Panc1 (cell line): ENCODE data around the gene PAPSS1. TPM values are rescaled to one million over a fixed set of nuclear protein-coding genes. Genes with fewer than 3 reads are reported as not detected.

Source experiments
- ATAC-seq: fragments of 200-7000 bp; cut with Tn5 transposase; 2 replicates; pipeline ENCODE4 v1.9.1; 2020; ENCODE audit warnings: mild to moderate bottlenecking, moderate library complexity
- BruUV-seq: library from RNA; stranded (reverse); fragments of 400-500 nt; replicated peaks from 2 replicates; lab custom pipeline; 2021; lab: Mats Ljungman, UMichigan
- CTCF ChIA-PET: fragments of 300-600 bp; sonication (Branson Sonifier 250); formaldehyde crosslinking; loops from one replicate; lab custom pipeline; 2022; ENCODE audit warnings: antibody characterized with exemption; lab: Charles Lee
- POLR2A ChIA-PET: fragments of 300-600 bp; sonication (Branson Sonifier 250); formaldehyde crosslinking; loops from one replicate; lab custom pipeline; 2022; ENCODE audit warnings: antibody characterized with exemption; lab: Charles Lee
- DNase-seq: peaks from one replicate; pipeline ENCODE4 v3.0.0-alpha.2; 2010; ENCODE audit warnings: low read depth, low spot score
- H3K27ac ChIP-seq: 2 replicates; pipeline ENCODE4 v1.5.1; 2011; ENCODE audit warnings: mild to moderate bottlenecking, low read length, inconsistent platforms
- H3K27me3 ChIP-seq: fragments of 200-500 bp; sonication (Bioruptor generic); 2 replicates; pipeline ENCODE4 v1.6.0; 2014; ENCODE audit warnings: low read length, inconsistent platforms; ENCODE audit not compliant: control insufficient read depth, insufficient read depth
- H3K36me3 ChIP-seq: fragments of 200-500 bp; sonication (Bioruptor generic); 2 replicates; pipeline ENCODE4 v1.5.1; 2014; ENCODE audit warnings: inconsistent platforms, mild to moderate bottlenecking, low read length, moderate library complexity; ENCODE audit not compliant: control insufficient read depth, insufficient read depth
- H3K4me1 ChIP-seq: 2 replicates; pipeline ENCODE4 v1.5.1; 2011; ENCODE audit warnings: inconsistent platforms, mild to moderate bottlenecking, low read length, moderate library complexity; ENCODE audit not compliant: control insufficient read depth, insufficient read depth
- H3K4me3 ChIP-seq, 2 experiments: 2 replicates each; pipeline ENCODE4 v1.5.1; 2011 to 2012; ENCODE audit warnings: low read depth in 2 of 2, low read length in 2 of 2, mild to moderate bottlenecking in 2 of 2, inconsistent platforms in 1 of 2, moderate library complexity in 1 of 2
- H3K9me3 ChIP-seq: fragments of 200-500 bp; sonication (Bioruptor generic); 2 replicates; pipeline ENCODE4 v1.5.1; 2014; ENCODE audit warnings: low read depth, mild to moderate bottlenecking, inconsistent platforms, low read length, moderate library complexity; ENCODE audit not compliant: control insufficient read depth, insufficient read depth
- CTCF ChIP-seq: fragments of 450-650 bp; IDR thresholded peaks from 2 replicates; pipeline ENCODE4 v1.5.1; 2017; ENCODE audit warnings: mild to moderate bottlenecking
- POLR2AphosphoS5 ChIP-seq: IDR thresholded peaks from 2 replicates; pipeline ENCODE4 v1.6.1; 2012; ENCODE audit warnings: mild to moderate bottlenecking, low read depth, low read length, moderate library complexity
- REST ChIP-seq, 2 experiments: IDR thresholded peaks; 2 replicates each; pipeline ENCODE4 v1.6.1; 2011 to 2012; ENCODE audit warnings: low read depth in 2 of 2, control low read depth in 1 of 2, low read length in 1 of 2, mild to moderate bottlenecking in 1 of 2, moderate library complexity in 1 of 2; ENCODE audit not compliant: insufficient read depth in 1 of 2
- SIN3A ChIP-seq: IDR thresholded peaks from 2 replicates; pipeline ENCODE4 v1.6.1; 2012; ENCODE audit warnings: low read depth, mild to moderate bottlenecking, low read length, moderate library complexity, borderline replicate concordance; ENCODE audit not compliant: insufficient read depth
- TCF7L2 ChIP-seq: IDR thresholded peaks from 2 replicates; pipeline ENCODE4 v1.6.1; 2011; ENCODE audit warnings: mild to moderate bottlenecking, low read depth, low read length, inconsistent platforms
- in situ Hi-C: cut with HindIII; loops from 2 replicates; pipeline ENCODE4 v1.10.0; 2016; ENCODE audit warnings: low sequenced_read_pairs, low pct_unique_long_range_greater_than_20kb
- intact Hi-C: fragments of 100-400 bp; cut with micrococcal nuclease; formaldehyde crosslinking; loops from one replicate; pipeline ENCODE4 v1.10.0; 2022; ENCODE audit not compliant: unreplicated experiment
- total RNA-seq: library from RNA; stranded (reverse); gene quantifications from one replicate; pipeline ENCODE4 v1.2.1, GENCODE V29; 2021; ENCODE audit not compliant: unreplicated experiment

Gene PAPSS1
- total RNA-seq, 1 experiment from 2014 or later = 28.1 TPM

GRCh38 chr4:107575243-107575642 is 144.8 kb downstream of the PAPSS1 start:
- TF ChIP-seq CTCF (no peak), SIN3A (no peak), TCF7L2 (no peak), REST (IDR thresholded peaks at IDR 0.05; ENCODE audit: insufficient read depth in 1 of 2, low read depth in 2 of 2, low read length in 1 of 2) (no peak), POLR2AphosphoS5 (no peak)
- intact Hi-C loops (no loop called here), in situ Hi-C loops (no loop called here)
- ChIA-PET POLR2A (no interaction called here), CTCF (no interaction called here)
- DNase-seq (no peak), ATAC-seq (no peak)
- H3K4me3 ChIP-seq = no peak overlapping the region
- no peaks in the 10 kb centered on the region for H3K9me3 ChIP-seq
- no peaks in the 10 kb centered on the region for H3K27me3 ChIP-seq
- H3K36me3 ChIP-seq = no peaks in the 10 kb centered on the region
- BruUV-seq = no TSS peak
- H3K4me1 ChIP-seq = no peaks in the 10 kb centered on the region
- no peak overlapping the region for H3K27ac ChIP-seq

GRCh38 chr4:107572281-107572680 is 147.8 kb downstream of the PAPSS1 start:
- no TSS peak for BruUV-seq

More at GRCh38 chr4:107572281-107572680, 147.8 kb downstream of the PAPSS1 start:
- TF ChIP-seq TCF7L2 (no peak), POLR2AphosphoS5 (no peak), REST (IDR thresholded peaks at IDR 0.05; ENCODE audit: insufficient read depth in 1 of 2, low read depth in 2 of 2, low read length in 1 of 2) (no peak), CTCF (no peak), SIN3A (no peak)
- Histone ChIP-seq H3K4me1 (no peaks in the 10 kb centered on the region), H3K36me3 (no peaks in the 10 kb centered on the region), H3K9me3 (no peaks in the 10 kb centered on the region), H3K27me3 (no peaks in the 10 kb centered on the region), H3K27ac (no peak overlapping the region), H3K4me3 (no peak overlapping the region)
- POLR2A ChIA-PET = no interaction called here
- DNase-seq (no peak), ATAC-seq (no peak)
- in situ Hi-C loops = no loop called here
- CTCF ChIA-PET = no interaction called here
- intact Hi-C loops = no loop called here
